HG02678 (cell line): ENCODE measurements around the gene UQCC5.

Source experiments
- ATAC-seq: cut with Tn5 transposase; IDR thresholded peaks from one replicate; pipeline ENCODE4 v1.9.1; 2021; ENCODE audit warnings: mild to moderate bottlenecking, moderate library complexity; ENCODE audit not compliant: unreplicated experiment

UQCC5 gene

GRCh38 chr3:52532838-52533622, 3.4 kb upstream of the UQCC5 start:
- no peak for ATAC-seq

GRCh38 chr3:52533623-52534280, 2.7 kb upstream of the UQCC5 start, which contains the start of gene NT5DC2:
NT5DC2 (minus strand) TSS chr3:52533857; CDS start chr3:52533737, 120 bp downstream.
- ATAC-seq: peak; percentile 39

GRCh38 chr3:52534281-52535183, 1.9 kb upstream of the UQCC5 start:
- no peak for ATAC-seq

GRCh38 chr3:52535411-52536111, 844 bp upstream of the UQCC5 start:
- ATAC-seq: no peak

- ATAC-seq: no peak
Measured at GRCh38 chr3:52536112-52536368, 365 bp upstream of the UQCC5 start.

GRCh38 chr3:52537165-52537620, 788 bp downstream of the UQCC5 start:
- ATAC-seq: no peak

- ATAC-seq: no peak
Measured at GRCh38 chr3:52537726-52538421, 1.5 kb downstream of the UQCC5 start.

- no peak for ATAC-seq
Measured at GRCh38 chr3:52539010-52539653, 2.7 kb downstream of the UQCC5 start.

GRCh38 chr3:52541050-52541449, 4.6 kb downstream of the UQCC5 start:
- no peak for ATAC-seq

- no peak for ATAC-seq
Measured at GRCh38 chr3:52544937-52545336, 8.5 kb downstream of the UQCC5 start.

GRCh38 chr3:52546111-52546901, 9.9 kb downstream of the UQCC5 start:
- ATAC-seq: no peak

- ATAC-seq: no peak
Measured at GRCh38 chr3:52547143-52547542, 10.7 kb downstream of the UQCC5 start.

- no peak for ATAC-seq
Measured at GRCh38 chr3:52551118-52551517, 14.7 kb downstream of the UQCC5 start.

- no peak for ATAC-seq
Measured at GRCh38 chr3:52552089-52552488, 15.7 kb downstream of the UQCC5 start.

GRCh38 chr3:52554026-52554755, 17.8 kb downstream of the UQCC5 start:
- no peak for ATAC-seq

GRCh38 chr3:52555056-52555455, 18.7 kb downstream of the UQCC5 start:
- ATAC-seq: no peak

- ATAC-seq: no peak
Measured at GRCh38 chr3:52557011-52557960, 20.9 kb downstream of the UQCC5 start.
